Endothelial cell of umbilical vein (primary cell): ENCODE measurements around the gene APBB1. TPM values are rescaled to one million over a fixed set of nuclear protein-coding genes. Genes with fewer than 3 reads are reported as not detected.

Experiments
- BruUV-seq: library from RNA; stranded (reverse); fragments of 400-500 nt; replicated peaks from 2 replicates; lab custom pipeline; 2021; lab: Mats Ljungman, UMichigan
- CTCF ChIA-PET: fragments of 300-600, 350-600 bp; sonication (Branson Sonifier 250); formaldehyde crosslinking; loops from one replicate; lab custom pipeline; 2021; ENCODE audit warnings: antibody characterized with exemption, inconsistent platforms; lab: Charles Lee
- POLR2A ChIA-PET: fragments of 300-600, 350-600 bp; sonication (Branson Sonifier 250); formaldehyde crosslinking; loops from one replicate; lab custom pipeline; 2021; ENCODE audit warnings: antibody characterized with exemption, inconsistent platforms; lab: Charles Lee
- DNase-seq: peaks from one replicate; pipeline ENCODE4 v3.0.0-alpha.2; 2011; ENCODE audit warnings: low read depth, low spot score
- FAIRE-seq: peaks from 2 replicates; lab custom pipeline; 2011; peaks lifted over from hg19 to GRCh38; lab: Jason Lieb, UNC
- H2AFZ ChIP-seq: 2 replicates; pipeline ENCODE4 v1.6.0; 2012; ENCODE audit warnings: low read depth, low read length, control low read depth, inconsistent platforms
- H3K27ac ChIP-seq: 2 replicates; pipeline ENCODE4 v1.5.1; 2011; ENCODE audit warnings: low read depth, mild to moderate bottlenecking, control low read depth, low read length, moderate library complexity; ENCODE audit not compliant: insufficient read depth
- H3K27me3 ChIP-seq, 2 experiments: 2 replicates each; pipeline versions ENCODE4 v1.6.0 to v1.6.1; 2011; ENCODE audit warnings: low read length in 2 of 2, mixed read lengths in 1 of 2; ENCODE audit not compliant: control insufficient read depth in 2 of 2, insufficient read depth in 2 of 2
- H3K36me3 ChIP-seq, 2 experiments: 2 replicates in 1 of 2; 3 replicates in 1 of 2; pipeline ENCODE4 v1.5.1; 2011; ENCODE audit warnings: low read length in 2 of 2, mild to moderate bottlenecking in 1 of 2, moderate library complexity in 1 of 2; ENCODE audit not compliant: control insufficient read depth in 2 of 2, insufficient read depth in 2 of 2; ENCODE audit errors: extremely low read depth in 1 of 2
- H3K4me1 ChIP-seq: 3 replicates; pipeline ENCODE4 v1.5.1; 2011; ENCODE audit warnings: mild to moderate bottlenecking, low read length; ENCODE audit not compliant: control insufficient read depth, insufficient read depth; ENCODE audit errors: extremely low read depth
- H3K4me2 ChIP-seq: 2 replicates; pipeline ENCODE4 v1.6.1; 2011; ENCODE audit warnings: low read length, control low read depth, mixed read lengths; ENCODE audit not compliant: insufficient read depth
- H3K4me3 ChIP-seq, 3 experiments: fragments of 200-600 bp in 1 of 3; sonication (generic), shearing (Covaris generic) in 1 of 3; replicated peaks in 1 of 3; 2 replicates each; pipeline ENCODE4 v1.5.1; 2011 to 2016; ENCODE audit warnings: control low read depth in 3 of 3, low read length in 3 of 3, mild to moderate bottlenecking in 2 of 3, inconsistent platforms in 1 of 3, low read depth in 1 of 3, moderate library complexity in 1 of 3; ENCODE audit not compliant: insufficient read depth in 1 of 3
- H3K79me2 ChIP-seq: 2 replicates; pipeline ENCODE4 v1.6.0; 2012; ENCODE audit warnings: low read length, inconsistent platforms; ENCODE audit not compliant: control insufficient read depth, insufficient read depth
- H3K9ac ChIP-seq: replicated peaks from 2 replicates; pipeline ENCODE3; 2011; ENCODE audit warnings: low read length, control low read depth; ENCODE audit not compliant: insufficient read depth; ENCODE audit errors: extremely low read depth
- H3K9me1 ChIP-seq: replicated peaks from 3 replicates; pipeline ENCODE4 v1.6.0; 2011; ENCODE audit warnings: mild to moderate bottlenecking, low read length; ENCODE audit not compliant: control insufficient read depth, insufficient read depth; ENCODE audit errors: extremely low read depth
- H3K9me3 ChIP-seq: replicated peaks from 2 replicates; pipeline ENCODE4 v1.5.1; 2012; ENCODE audit warnings: low read length, inconsistent platforms; ENCODE audit not compliant: control insufficient read depth, insufficient read depth
- H4K20me1 ChIP-seq: replicated peaks from 2 replicates; pipeline ENCODE3; 2011; ENCODE audit warnings: mild to moderate bottlenecking, low read length; ENCODE audit not compliant: control insufficient read depth, insufficient read depth; ENCODE audit errors: extremely low read depth
- FOS ChIP-seq: IDR thresholded peaks from 2 replicates; pipeline ENCODE4 v1.6.1; 2011; ENCODE audit warnings: mild to moderate bottlenecking, low read length, moderate library complexity, borderline replicate concordance; ENCODE audit not compliant: insufficient read depth
- POLR2AphosphoS5 ChIP-seq: IDR thresholded peaks from 2 replicates; pipeline ENCODE4 v1.6.1; 2012; ENCODE audit warnings: low read depth, mild to moderate bottlenecking, control low read depth, low read length, moderate library complexity; ENCODE audit not compliant: insufficient read depth
- dilution Hi-C: fragments of 300-500 bp; cut with MboI; formaldehyde crosslinking; loops from one replicate; pipeline ENCODE4 v1.15.0; 2019; ENCODE audit warnings: low sequenced_read_pairs; ENCODE audit not compliant: extremely low pct_ligation_motif_present
- intact Hi-C: fragments of 100-400 bp; cut with micrococcal nuclease; formaldehyde crosslinking; loops from one replicate; pipeline ENCODE4 v1.10.0; 2022
- polyA plus RNA-seq, 4 experiments: library from polyadenylated mRNA; depleted of rRNA in 3 of 4; stranded (reverse) in 3 of 4; unstranded in 1 of 4; fragments of >200 nt; gene quantifications; 2 replicates each; pipeline versions ENCODE4 v1.2.1 to v1.2.3, GENCODE V29; 2011 to 2012; ENCODE audit warnings: missing spikeins in 1 of 4
- total RNA-seq: library from RNA; stranded (reverse); gene quantifications from 2 replicates; pipeline ENCODE4 v1.2.3, GENCODE V29; 2021
- TF ChIP-seq, protein P1 (sequence below), 2 donors: IDR thresholded peaks; 1 replicate in 1 of 2; 2 replicates in 1 of 2; pipeline ENCODE4 v1.5.1; 2011; ENCODE audit warnings: low read length in 2 of 2, mild to moderate bottlenecking in 2 of 2, moderate library complexity in 2 of 2, control low read depth in 1 of 2, inconsistent platforms in 1 of 2, low read depth in 1 of 2; ENCODE audit not compliant: insufficient read depth in 1 of 2; ENCODE audit errors: extremely low read depth in 1 of 2

Gene APBB1
- total and polyA plus RNA-seq, 2 donors (not counting 3 experiments of a cell fraction or from before 2014, with no cell fraction given), result 48.0 to 63.5 TPM

DNA sequence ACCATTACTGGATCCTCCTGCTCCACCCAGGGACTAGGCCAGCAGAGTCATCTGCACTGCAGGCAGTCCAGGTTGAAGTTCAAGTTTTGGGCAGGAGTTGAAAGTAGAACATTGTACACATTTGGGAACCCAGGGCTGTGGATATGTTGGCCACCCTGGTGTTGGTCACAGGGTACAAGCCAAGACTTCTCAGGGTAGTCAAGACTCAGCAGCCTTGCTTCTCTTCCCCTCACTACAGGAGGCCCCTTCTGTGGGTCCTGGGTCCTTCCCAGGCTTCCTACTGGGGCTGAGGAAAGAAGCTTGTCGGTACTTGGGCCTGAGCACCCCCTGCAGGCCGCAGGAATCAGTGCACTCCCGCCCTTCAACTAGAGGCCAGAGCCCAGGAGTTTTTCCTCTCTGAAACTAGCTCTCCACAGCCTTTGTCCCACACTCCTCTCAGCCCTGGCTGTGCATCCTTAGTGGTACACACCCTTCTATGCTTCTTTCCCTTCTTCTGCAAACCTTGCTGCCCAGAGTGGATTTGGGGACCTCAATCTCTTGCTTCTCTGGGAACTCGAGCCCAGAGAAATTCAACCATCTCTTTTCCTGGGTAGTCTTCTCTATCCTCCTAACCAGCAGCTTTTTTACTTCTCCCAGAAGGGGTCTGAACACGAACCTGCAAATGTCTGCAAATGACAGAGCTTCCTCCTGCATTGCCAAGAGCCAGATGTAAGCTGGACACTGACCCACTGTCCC, 24.5 kb upstream of the APBB1 start:
- Histone ChIP-seq H3K9me3 (no peaks in the 10 kb centered on the region), H3K79me2 (no peaks in the 10 kb centered on the region), H4K20me1 (no peaks in the 10 kb centered on the region), H3K36me3 (peaks cover 0 to 2% of the 10 kb centered on the region in 2 experiments), H2AFZ (no peak overlapping the region), H3K4me3 (no peak overlapping the region), H3K27me3 (no peaks in the 10 kb centered on the region), H3K9me1 (no peaks in the 10 kb centered on the region), H3K27ac (no peak overlapping the region), H3K4me1 (no peaks in the 10 kb centered on the region), H3K4me2 (no peak overlapping the region), H3K9ac (no peak overlapping the region)
- FAIRE-seq, result peak; percentile 90
- POLR2A ChIA-PET, result interaction anchor here (1.2 to 1.3 kb wide), 2 partner anchors 24 to 65 kb away, joined by 3 to 12 read pairs; partner anchors contain the start of gene APBB1
- DNase-seq, result peak; percentile 56
- dilution Hi-C loops, result no loop called here
- CTCF ChIA-PET, result interaction anchor here (0.7 to 9.9 kb wide), 48 partner anchors 9 to 420 kb away, joined by 3 to 638 read pairs (median 6); partner anchors contain the start of genes APBB1, ARFIP2, MRPL17 and SMPD1
- BruUV-seq, result no TSS peak
- TF ChIP-seq, protein P1, sequence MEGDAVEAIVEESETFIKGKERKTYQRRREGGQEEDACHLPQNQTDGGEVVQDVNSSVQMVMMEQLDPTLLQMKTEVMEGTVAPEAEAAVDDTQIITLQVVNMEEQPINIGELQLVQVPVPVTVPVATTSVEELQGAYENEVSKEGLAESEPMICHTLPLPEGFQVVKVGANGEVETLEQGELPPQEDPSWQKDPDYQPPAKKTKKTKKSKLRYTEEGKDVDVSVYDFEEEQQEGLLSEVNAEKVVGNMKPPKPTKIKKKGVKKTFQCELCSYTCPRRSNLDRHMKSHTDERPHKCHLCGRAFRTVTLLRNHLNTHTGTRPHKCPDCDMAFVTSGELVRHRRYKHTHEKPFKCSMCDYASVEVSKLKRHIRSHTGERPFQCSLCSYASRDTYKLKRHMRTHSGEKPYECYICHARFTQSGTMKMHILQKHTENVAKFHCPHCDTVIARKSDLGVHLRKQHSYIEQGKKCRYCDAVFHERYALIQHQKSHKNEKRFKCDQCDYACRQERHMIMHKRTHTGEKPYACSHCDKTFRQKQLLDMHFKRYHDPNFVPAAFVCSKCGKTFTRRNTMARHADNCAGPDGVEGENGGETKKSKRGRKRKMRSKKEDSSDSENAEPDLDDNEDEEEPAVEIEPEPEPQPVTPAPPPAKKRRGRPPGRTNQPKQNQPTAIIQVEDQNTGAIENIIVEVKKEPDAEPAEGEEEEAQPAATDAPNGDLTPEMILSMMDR (IDR thresholded peaks at IDR 0.05; ENCODE audit: extremely low read depth in 1 of 2, insufficient read depth in 1 of 2, low read depth in 1 of 2, low read length in 2 of 2), result peak; percentile 78 to 93
- no peak for TF ChIP-seq FOS
- no peak for TF ChIP-seq POLR2AphosphoS5
- intact Hi-C loops, result loop anchor here (1.0 to 2.0 kb wide), 3 partner anchors 29 to 64 kb away; partner anchors contain the start of genes SMPD1 and TRIM3
